CD4-positive, alpha-beta memory T cell (primary cell): ENCODE measurements around the gene IGFL1. TPM values are rescaled to one million over a fixed set of nuclear protein-coding genes. Genes with fewer than 3 reads are reported as not detected.
"Not testable (repeated sequence)": the region's sequence is repeated elsewhere in the genome, so short reads cannot be mapped to it uniquely, and the experiment has no call there.

ENCODE experiments used
- CTCF ChIA-PET: fragments of 350-600 bp; sonication (Branson Sonifier 250); formaldehyde crosslinking; loops from one replicate; lab custom pipeline; 2021; ENCODE audit warnings: inconsistent platforms; ENCODE audit not compliant: partially characterized antibody; lab: Charles Lee
- POLR2A ChIA-PET: fragments of 350-600 bp; sonication (Branson Sonifier 250); formaldehyde crosslinking; loops from one replicate; lab custom pipeline; 2021; ENCODE audit not compliant: partially characterized antibody; lab: Charles Lee
- DNase-seq, 5 donors: peaks; one replicate each; pipeline versions ENCODE4 v3.0.0 to v3.0.0-alpha.2; 2020 to 2022; ENCODE audit warnings: mixed read lengths in 1 of 5
- H3K27ac ChIP-seq: one replicate; pipeline ENCODE4 v1.7.0; 2013; ENCODE audit warnings: low read depth, low read length
- H3K27me3 ChIP-seq: 2 replicates; pipeline ENCODE4 v1.7.0; 2013; ENCODE audit warnings: mild to moderate bottlenecking, low read length, moderate library complexity; ENCODE audit not compliant: insufficient read depth
- H3K36me3 ChIP-seq: 2 replicates; pipeline ENCODE4 v1.7.0; 2013; ENCODE audit warnings: mild to moderate bottlenecking, low read length, moderate library complexity; ENCODE audit not compliant: insufficient read depth
- H3K4me1 ChIP-seq: 2 replicates; pipeline ENCODE4 v1.7.0; 2013; ENCODE audit warnings: mild to moderate bottlenecking, low read length, moderate library complexity; ENCODE audit not compliant: insufficient read depth
- H3K4me3 ChIP-seq, 2 donors: one replicate each; pipeline ENCODE4 v1.7.0; 2013; ENCODE audit warnings: low read length in 2 of 2, mild to moderate bottlenecking in 1 of 2
- H3K9me3 ChIP-seq, 2 donors: one replicate each; pipeline ENCODE4 v1.7.0; 2013; ENCODE audit warnings: low read length in 2 of 2, control low read depth in 1 of 2; ENCODE audit not compliant: control insufficient read depth in 1 of 2
- H3K27ac Mint-ChIP-seq, 7 donors: one replicate each; pipeline ENCODE4 v1.8.0; 2020 to 2021; ENCODE audit warnings: mixed read lengths in 7 of 7, mild to moderate bottlenecking in 6 of 7, inconsistent platforms in 3 of 7, moderate library complexity in 3 of 7
- H3K27me3 Mint-ChIP-seq, 2 donors: one replicate each; pipeline ENCODE4 v1.8.0; 2020 to 2021; ENCODE audit warnings: mixed read lengths in 2 of 2
- H3K36me3 Mint-ChIP-seq, 2 donors: one replicate each; pipeline ENCODE4 v1.8.0; 2020 to 2021; ENCODE audit warnings: mixed read lengths in 2 of 2, inconsistent platforms in 1 of 2, mild to moderate bottlenecking in 1 of 2
- H3K4me1 Mint-ChIP-seq, 4 donors: one replicate each; pipeline ENCODE4 v1.8.0; 2020 to 2021; ENCODE audit warnings: mixed read lengths in 4 of 4, mild to moderate bottlenecking in 1 of 4
- H3K4me3 Mint-ChIP-seq, 8 donors: one replicate each; pipeline ENCODE4 v1.8.0; 2020 to 2021; ENCODE audit warnings: mixed read lengths in 8 of 8, mild to moderate bottlenecking in 7 of 8, moderate library complexity in 6 of 8, inconsistent platforms in 3 of 8
- H3K9me3 Mint-ChIP-seq, 8 donors: one replicate each; pipeline ENCODE4 v1.8.0; 2020 to 2021; ENCODE audit warnings: mixed read lengths in 8 of 8, mild to moderate bottlenecking in 5 of 8, inconsistent platforms in 3 of 8, moderate library complexity in 1 of 8
- intact Hi-C: fragments of 100-400 bp; cut with micrococcal nuclease; formaldehyde crosslinking; loops from one replicate; pipeline ENCODE4 v1.15.1; 2023
- polyA plus RNA-seq, 2 donors: library from polyadenylated mRNA; unstranded; fragments of 300-500 nt; fragmentation: Illumina TruSeq; gene quantifications; one replicate each; pipeline ENCODE4 v1.2.3, GENCODE V29; 2021
- total RNA-seq, 2 experiments: library from RNA; stranded (reverse); gene quantifications; one replicate each; pipeline ENCODE4 v1.2.3, GENCODE V29; 2021

The IGFL1 gene
- total and polyA plus RNA-seq, 4 experiments from 2014 or later = not detected

- Histone ChIP-seq H3K4me3 (no peak overlapping the region), H3K27me3 (peaks cover 6% of the 10 kb centered on the region), H3K4me1 (no peaks in the 10 kb centered on the region), H3K9me3 (no peaks in the 10 kb centered on the region), H3K27ac (no peak overlapping the region), H3K36me3 (no peaks in the 10 kb centered on the region)
- Mint-ChIP-seq H3K27me3 (peaks cover 21 to 30% of the 10 kb centered on the region in 2 donors), H3K9me3 (no peaks in the 10 kb centered on the region), H3K4me1 (peaks cover 3 to 7% (median 5%) of the 10 kb centered on the region in 4 donors), H3K36me3 (no peaks in the 10 kb centered on the region), H3K27ac (no peak overlapping the region), H3K4me3 (no peak overlapping the region)
- POLR2A ChIA-PET = no interaction called here
- intact Hi-C loops = no loop called here
- no peak for DNase-seq
- CTCF ChIA-PET = interaction anchor here (1.4 kb wide), 1 partner anchor 242 kb away, joined by 4 read pairs; no protein-coding TSS in a partner anchor
Measured at GRCh38 chr19:46270521-46271256, 41.1 kb downstream of the IGFL1 start.

- Histone ChIP-seq H3K27me3 (peaks cover 6% of the 10 kb centered on the region), H3K4me1 (no peaks in the 10 kb centered on the region), H3K9me3 (no peaks in the 10 kb centered on the region), H3K27ac (no peak overlapping the region), H3K36me3 (no peaks in the 10 kb centered on the region), H3K4me3 (no peak overlapping the region)
- Mint-ChIP-seq H3K4me1 (peaks cover 3 to 7% (median 5%) of the 10 kb centered on the region in 4 donors), H3K4me3 (no peak overlapping the region), H3K27ac (no peak overlapping the region), H3K9me3 (no peaks in the 10 kb centered on the region), H3K27me3 (peaks cover 21 to 30% of the 10 kb centered on the region in 2 donors), H3K36me3 (no peaks in the 10 kb centered on the region)
- DNase-seq = no peak
- intact Hi-C loops = no loop called here
- ChIA-PET CTCF (no interaction called here), POLR2A (no interaction called here)
Measured at GRCh38 chr19:46271481-46272197, 42.1 kb downstream of the IGFL1 start.

- H3K27me3 Mint-ChIP-seq = peaks cover 22 to 44% of the 10 kb centered on the region in 2 donors
- not testable (repeated sequence) for H3K4me1 Mint-ChIP-seq
Measured at GRCh38 chr19:46273931-46274330, 44.4 kb downstream of the IGFL1 start.

GRCh38 chr19:46279177-46279576, 49.6 kb downstream of the IGFL1 start:
- no peak for DNase-seq
- intact Hi-C loops = no loop called here
- Mint-ChIP-seq H3K9me3 (no peaks in the 10 kb centered on the region), H3K4me1 (no peaks in the 10 kb centered on the region), H3K36me3 (no peaks in the 10 kb centered on the region), H3K4me3 (no peak overlapping the region), H3K27me3 (peaks cover 12 to 27% of the 10 kb centered on the region in 2 donors), H3K27ac (no peak overlapping the region)
- H3K4me3 ChIP-seq = no peak overlapping the region
- H3K4me1 ChIP-seq = no peaks in the 10 kb centered on the region
- no peaks in the 10 kb centered on the region for H3K27me3 ChIP-seq
- H3K27ac ChIP-seq = no peak overlapping the region
- ChIA-PET POLR2A (no interaction called here), CTCF (interaction anchor here (1.1 to 2.6 kb wide), 3 partner anchors 13 to 208 kb away, joined by 3 to 12 read pairs (median 9); no protein-coding TSS in a partner anchor)
- no peaks in the 10 kb centered on the region for H3K36me3 ChIP-seq
- no peaks in the 10 kb centered on the region for H3K9me3 ChIP-seq

More at GRCh38 chr19:46273931-46274330, 44.4 kb downstream of the IGFL1 start:
- H3K36me3 ChIP-seq, H3K4me3 ChIP-seq, H3K36me3 Mint-ChIP-seq, H3K4me1 ChIP-seq, H3K27ac Mint-ChIP-seq, H3K4me3 Mint-ChIP-seq, H3K27me3 ChIP-seq, intact Hi-C loops, H3K27ac ChIP-seq, H3K9me3 ChIP-seq, POLR2A ChIA-PET, H3K9me3 Mint-ChIP-seq, DNase-seq, CTCF ChIA-PET: not testable (repeated sequence)

Other genes starting within 250 kb of the IGFL1 start
- 10 to 100 TPM; 37.4 to 39.6 TPM for gene CCDC61, start 234.3 kb upstream of the IGFL1 start, total RNA-seq
- gene CCDC61, start 234.3 kb upstream of the IGFL1 start, polyA plus RNA-seq = 1 to 10 TPM; 6.4 to 9.2 TPM
- gene PGLYRP1, start 206.7 kb upstream of the IGFL1 start, total RNA-seq = not detected
- gene PGLYRP1, start 206.7 kb upstream of the IGFL1 start, polyA plus RNA-seq = not detected
- gene IGFL4, start 188.7 kb upstream of the IGFL1 start, total RNA-seq = not detected
- gene IGFL4, start 188.7 kb upstream of the IGFL1 start, polyA plus RNA-seq = not detected
- not detected for gene IGFL3, start 105.1 kb upstream of the IGFL1 start, total RNA-seq
- not detected for gene IGFL3, start 105.1 kb upstream of the IGFL1 start, polyA plus RNA-seq
- gene IGFL2, start 81.5 kb upstream of the IGFL1 start, total RNA-seq = under 1 TPM in 1 of 2 experiments, not detected in 1; 0.47 TPM
- under 1 TPM in 1 of 2 donors, not detected in 1; 0.28 TPM for gene IGFL2, start 81.5 kb upstream of the IGFL1 start, polyA plus RNA-seq
- gene HIF3A, start 67.3 kb downstream of the IGFL1 start, total RNA-seq = not detected
- gene HIF3A, start 67.3 kb downstream of the IGFL1 start, polyA plus RNA-seq = not detected
- gene PPP5C, start 117.3 kb downstream of the IGFL1 start, total RNA-seq = 10 to 100 TPM; 36.9 to 38.5 TPM
- gene PPP5C, start 117.3 kb downstream of the IGFL1 start, polyA plus RNA-seq = 10 to 100 TPM; 16.3 to 30.8 TPM
- not detected for gene CCDC8, start 183.8 kb downstream of the IGFL1 start, total RNA-seq
- gene CCDC8, start 183.8 kb downstream of the IGFL1 start, polyA plus RNA-seq = not detected
- not detected for gene PNMA8C, start 199.2 kb downstream of the IGFL1 start, total RNA-seq
- not detected for gene PNMA8C, start 199.2 kb downstream of the IGFL1 start, polyA plus RNA-seq
- under 1 TPM in 1 of 2 experiments, not detected in 1; 0.26 TPM for gene PNMA8A, start 241.8 kb downstream of the IGFL1 start, total RNA-seq
- gene PNMA8A, start 241.8 kb downstream of the IGFL1 start, polyA plus RNA-seq = under 1 TPM in 1 of 2 donors, not detected in 1; 0.13 TPM